K562 (cell line): ENCODE measurements around the gene P2RY13. TPM values are rescaled to one million over a fixed set of nuclear protein-coding genes. Genes with fewer than 3 reads are reported as not detected.

Experiments used
- CHCHD3 ChIP-seq: fragments of 250-450 bp; sonication (Bioruptor Pico); IDR thresholded peaks from 2 replicates; pipeline ENCODE4 v2.1.2; 2022; ENCODE audit warnings: mild to moderate bottlenecking
- E2F5 ChIP-seq: sonication (generic); formaldehyde crosslinking; IDR thresholded peaks from 2 replicates; pipeline ENCODE4 v1.8.0; 2022; ENCODE audit warnings: mild to moderate bottlenecking, missing genetic modification reagents
- ETV5 ChIP-seq: sonication (generic); formaldehyde crosslinking; IDR thresholded peaks from 2 replicates; pipeline ENCODE4 v1.4.0; 2020; ENCODE audit warnings: low read depth, mild to moderate bottlenecking, missing genetic modification reagents
- FOXM1 ChIP-seq, 2 experiments: fragments of 450-650 bp in 1 of 2; sonication (generic) in 1 of 2; formaldehyde crosslinking in 1 of 2; IDR thresholded peaks; 2 replicates each; pipeline versions ENCODE4 v1.6.1 to v1.9.0; 2017 to 2022; ENCODE audit warnings: low read depth in 2 of 2, mild to moderate bottlenecking in 2 of 2, missing genetic modification reagents in 1 of 2, moderate library complexity in 1 of 2
- IRF1 ChIP-seq: sonication (generic); formaldehyde crosslinking; IDR thresholded peaks from 2 replicates; pipeline ENCODE4 v1.8.0; 2022; ENCODE audit warnings: missing genetic modification reagents, mild to moderate bottlenecking, borderline replicate concordance
- MCM7 ChIP-seq, 2 experiments: fragments of 450-650 bp; IDR thresholded peaks; 2 replicates each; pipeline ENCODE4 v1.6.1; 2016 to 2018
- NCOA6 ChIP-seq: fragments of 450-650 bp; IDR thresholded peaks from 2 replicates; pipeline ENCODE4 v1.6.1; 2017; ENCODE audit warnings: mild to moderate bottlenecking
- NR2F6 ChIP-seq: fragments of 450-650 bp; formaldehyde crosslinking; IDR thresholded peaks from 2 replicates; pipeline ENCODE4 v1.4.0; 2020; ENCODE audit warnings: mild to moderate bottlenecking
- NRF1 ChIP-seq, 2 experiments: fragments of 450-650 bp; IDR thresholded peaks in 1 of 2; conservative IDR thresholded peaks in 1 of 2; 2 replicates each; pipeline ENCODE4 v1.6.1; 2014; ENCODE audit warnings: mild to moderate bottlenecking in 2 of 2
- PKNOX1 ChIP-seq: fragments of 450-650 bp; IDR thresholded peaks from 2 replicates; pipeline ENCODE4 v1.6.1; 2016
- RBM14 ChIP-seq: fragments of 200-400 bp; formaldehyde crosslinking; IDR thresholded peaks from 2 replicates; pipeline ENCODE4 v1.6.1; 2018; ENCODE audit warnings: low read depth, mild to moderate bottlenecking, low read length, moderate library complexity, borderline replicate concordance; ENCODE audit not compliant: insufficient read depth
- RCOR1 ChIP-seq, 2 experiments: IDR thresholded peaks; 2 replicates each; pipeline ENCODE4 v1.6.1; 2012; ENCODE audit warnings: low read depth in 2 of 2, low read length in 2 of 2, borderline replicate concordance in 1 of 2, improper control_type of control experiment in 1 of 2
- SMAD1 ChIP-seq: fragments of 150-350 bp; IDR thresholded peaks from 2 replicates; pipeline ENCODE4 v1.6.1; 2014; ENCODE audit warnings: low read length, low read depth; ENCODE audit not compliant: partially characterized antibody
- SRSF7 ChIP-seq: fragments of 200-400 bp; formaldehyde crosslinking; optimal IDR thresholded peaks from 2 replicates; pipeline ENCODE3; 2017; ENCODE audit warnings: mild to moderate bottlenecking, low read depth, low read length
- TAF1 ChIP-seq: IDR thresholded peaks from 2 replicates; pipeline ENCODE4 v1.6.1; 2011; ENCODE audit warnings: mild to moderate bottlenecking, low read length, moderate library complexity; ENCODE audit not compliant: insufficient read depth, control insufficient read depth, severe bottlenecking; ENCODE audit errors: extremely low read depth
- TSC22D4 ChIP-seq: fragments of 450-650 bp; IDR thresholded peaks from 2 replicates; pipeline ENCODE4 v1.6.1; 2016; ENCODE audit warnings: missing genetic modification characterization, missing biosample characterization, control low read depth
- TSHZ1 ChIP-seq: fragments of 250-450 bp; sonication (Bioruptor Pico); IDR thresholded peaks from 2 replicates; pipeline ENCODE4 v1.4.0; 2020; ENCODE audit warnings: mild to moderate bottlenecking, moderate library complexity
- VEZF1 ChIP-seq: fragments of 200-800 bp; sonication (Bioruptor generic); IDR thresholded peaks from 2 replicates; pipeline ENCODE4 v1.6.1; 2017; ENCODE audit warnings: missing genetic modification characterization, missing compliant biosample characterization
- ZFX ChIP-seq: sonication (generic); formaldehyde crosslinking; IDR thresholded peaks from 2 replicates; pipeline ENCODE4 v1.8.0; 2022; ENCODE audit warnings: mild to moderate bottlenecking, missing genetic modification reagents, moderate library complexity
- ZKSCAN1 ChIP-seq: fragments of 150-350 bp; IDR thresholded peaks from 2 replicates; pipeline ENCODE4 v1.6.1; 2016; ENCODE audit warnings: low read depth, low read length
- ZNF324 ChIP-seq: fragments of 250-450 bp; sonication (Bioruptor Pico); IDR thresholded peaks from 2 replicates; pipeline ENCODE4 v1.4.0; 2020; ENCODE audit warnings: mild to moderate bottlenecking
- polyA plus RNA-seq, 8 experiments: library from polyadenylated mRNA; depleted of rRNA in 4 of 8; stranded (reverse) in 5 of 8; unstranded in 3 of 8; fragments of >200 nt; fragmentation: Nextera tagmentation in 2 of 8; fragmentation: Illumina TruSeq in 1 of 8; extraction: Ambion mirVana in 2 of 8; extraction: Trizol in 1 of 8; gene quantifications; 2 replicates each; pipeline versions ENCODE4 v1.2.1 to v1.2.3, GENCODE V29; 2011 to 2014; ENCODE audit warnings: inconsistent platforms in 1 of 8, missing spikeins in 1 of 8
- total RNA-seq, 7 experiments: library from RNA; depleted of rRNA in 6 of 7; stranded (reverse); fragments of >200 nt in 6 of 7; fragmentation: Illumina TruSeq in 2 of 7; extraction: Trizol in 2 of 7; gene quantifications; 2 replicates each; pipeline versions ENCODE4 v1.2.1 to v1.2.3, GENCODE V29; 2011 to 2021; ENCODE audit warnings: low replicate concordance in 1 of 7

P2RY13 gene
- total and polyA plus RNA-seq, 9 of the 15 experiments (the other 6 are each of a cell fraction or from before 2014, with no cell fraction given) = not detected

- TF ChIP-seq ZNF324 (CRISPR knock-in tag) (no peak), CHCHD3 (CRISPR knock-in tag) (no peak), IRF1 (CRISPR knock-in tag) (no peak), TSC22D4 (tag) (no peak), RBM14 (no peak), ZKSCAN1 (no peak), RCOR1 (IDR thresholded peaks at IDR 0.05; ENCODE audit: borderline replicate concordance in 1 of 2, low read depth in 2 of 2, low read length in 2 of 2) (peak in 1 of 2 experiments; percentile 74; a peak in 2 of 4 replicates), NRF1 (conservative IDR thresholded peaks at IDR 0.05 in 1 of 2, IDR thresholded peaks at IDR 0.05 in 1 of 2) (no peak), NR2F6 (CRISPR knock-in tag) (no peak), TAF1 (no peak), E2F5 (CRISPR knock-in tag) (no peak), ETV5 (no peak), NCOA6 (no peak), SMAD1 (no peak), FOXM1 (IDR thresholded peaks at IDR 0.05; ENCODE audit: low read depth) (no peak), FOXM1 (CRISPR knock-in tag; IDR thresholded peaks at IDR 0.05; ENCODE audit: low read depth) (no peak), PKNOX1 (peak; percentile 76; the same call in 1 of the 2 replicates), VEZF1 (no peak), SRSF7 (no peak), ZFX (CRISPR knock-in tag) (no peak), MCM7 (IDR thresholded peaks at IDR 0.05) (no peak), TSHZ1 (CRISPR knock-in tag) (no peak)
Measured at GRCh38 chr3:151283907-151284461, 45.4 kb downstream of the P2RY13 start (continued).
